ENCODE measurements around the gene GPC6.

DNA sequence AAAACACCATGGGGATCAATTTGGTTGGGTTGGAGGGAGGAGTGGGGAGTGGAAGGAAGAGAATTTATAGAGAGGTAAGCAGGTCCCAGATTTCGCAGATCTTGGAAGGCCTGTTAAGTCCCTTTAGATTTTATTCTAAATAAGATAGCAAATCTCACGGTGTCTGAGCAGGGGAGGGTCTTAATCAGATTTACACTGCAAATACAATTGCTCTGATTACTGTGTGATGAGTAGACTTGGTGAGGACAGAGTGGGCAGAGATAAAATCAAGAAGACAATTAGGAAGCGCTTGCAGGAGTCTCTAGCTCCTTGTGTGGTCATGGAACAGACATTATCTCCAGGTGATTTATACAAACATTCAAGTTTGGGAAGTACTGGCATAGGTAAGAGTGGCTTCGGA, 126.0 kb downstream of the GPC6 start:
- TF ChIP-seq CTCF (IDR thresholded peaks at IDR 0.05; ENCODE audit: poor library complexity) (no peak), EZH2phosphoT487 (IDR thresholded peaks at IDR 0.05; ENCODE audit: low read depth, severe bottlenecking, unreplicated experiment) (no peak)
